CD4-positive, alpha-beta T cell treated with Interleukin-15 for 4 hours (primary cell): ENCODE measurements around the gene MIEF1.
"Not testable (repeated sequence)": the region's sequence is repeated elsewhere in the genome, so short reads cannot be mapped to it uniquely, and the experiment has no call there.

Experiments used
- DNase-seq: peaks from one replicate; pipeline ENCODE4 v3.0.0-alpha.2; 2020; ENCODE audit warnings: low spot score

MIEF1 gene

GRCh38 chr22:39489094-39490068 lies 12.7 kb upstream of the MIEF1 start:
- DNase-seq = no peak

GRCh38 chr22:39490135-39490798 lies 11.8 kb upstream of the MIEF1 start:
- DNase-seq = peak; percentile 87

- DNase-seq = no peak
These were observed 11.0 kb upstream of the MIEF1 start for GRCh38 chr22:39490966-39491680.

- DNase-seq = no peak
These were observed 10.4 kb upstream of the MIEF1 start for GRCh38 chr22:39491696-39492095.

GRCh38 chr22:39492186-39492585 lies 9.9 kb upstream of the MIEF1 start:
- DNase-seq = no peak

GRCh38 chr22:39493759-39494158 lies 8.3 kb upstream of the MIEF1 start:
- no peak for DNase-seq

- no peak for DNase-seq
These were observed 7.5 kb upstream of the MIEF1 start for GRCh38 chr22:39494471-39495120.

GRCh38 chr22:39496131-39496838 lies 5.8 kb upstream of the MIEF1 start:
- DNase-seq = peak; percentile 44

- DNase-seq = no peak
These were observed 4.7 kb upstream of the MIEF1 start for GRCh38 chr22:39497429-39497828.

- no peak for DNase-seq
These were observed 3.7 kb upstream of the MIEF1 start for GRCh38 chr22:39498368-39498767.

- DNase-seq = no peak
These were observed 3.3 kb upstream of the MIEF1 start for GRCh38 chr22:39498802-39499201.

GRCh38 chr22:39500101-39500500 lies 2.0 kb upstream of the MIEF1 start:
- DNase-seq = no peak

GRCh38 chr22:39501644-39502108 lies 414 bp upstream of the MIEF1 start:
- DNase-seq = no peak

GRCh38 chr22:39502789-39503409 lies 809 bp downstream of the MIEF1 start:
- DNase-seq = no peak

GRCh38 chr22:39503630-39504029 lies 1.5 kb downstream of the MIEF1 start:
- no peak for DNase-seq

- DNase-seq = no peak
These were observed 2.0 kb downstream of the MIEF1 start for GRCh38 chr22:39504071-39504470.

- DNase-seq = not testable (repeated sequence)
These were observed 4.9 kb downstream of the MIEF1 start for GRCh38 chr22:39507021-39507420.

GRCh38 chr22:39508393-39508792 lies 6.3 kb downstream of the MIEF1 start:
- no peak for DNase-seq

- DNase-seq = no peak
These were observed 8.5 kb downstream of the MIEF1 start for GRCh38 chr22:39510529-39511149.

GRCh38 chr22:39511226-39511625 lies 9.1 kb downstream of the MIEF1 start:
- no peak for DNase-seq
